Measurements from ENCODE around the gene BIK.

BIK gene

DNA sequence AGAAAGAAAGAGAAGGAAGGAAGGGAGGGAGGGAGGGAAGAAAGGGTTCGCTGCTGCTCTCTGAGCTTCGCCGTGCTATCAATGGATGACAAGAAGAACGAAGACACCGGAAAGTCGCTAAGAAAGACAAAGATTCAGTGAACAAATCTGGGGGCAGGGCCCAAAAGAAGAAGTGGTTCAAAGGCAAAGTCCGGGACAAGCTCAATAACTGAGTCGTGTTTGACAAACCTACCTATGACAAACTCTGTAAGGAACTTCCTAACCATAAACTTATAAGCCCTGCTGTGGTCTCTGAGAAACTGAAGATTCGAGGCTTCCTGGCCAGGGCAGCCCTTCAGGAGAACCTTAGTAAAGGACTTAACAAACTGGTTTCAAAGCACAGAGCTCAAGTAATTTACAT, 18.5 kb upstream of the BIK start:
- DNase-seq (ENCODE audit: low read depth), result peak; percentile 48
- TF ChIP-seq, protein P1, sequence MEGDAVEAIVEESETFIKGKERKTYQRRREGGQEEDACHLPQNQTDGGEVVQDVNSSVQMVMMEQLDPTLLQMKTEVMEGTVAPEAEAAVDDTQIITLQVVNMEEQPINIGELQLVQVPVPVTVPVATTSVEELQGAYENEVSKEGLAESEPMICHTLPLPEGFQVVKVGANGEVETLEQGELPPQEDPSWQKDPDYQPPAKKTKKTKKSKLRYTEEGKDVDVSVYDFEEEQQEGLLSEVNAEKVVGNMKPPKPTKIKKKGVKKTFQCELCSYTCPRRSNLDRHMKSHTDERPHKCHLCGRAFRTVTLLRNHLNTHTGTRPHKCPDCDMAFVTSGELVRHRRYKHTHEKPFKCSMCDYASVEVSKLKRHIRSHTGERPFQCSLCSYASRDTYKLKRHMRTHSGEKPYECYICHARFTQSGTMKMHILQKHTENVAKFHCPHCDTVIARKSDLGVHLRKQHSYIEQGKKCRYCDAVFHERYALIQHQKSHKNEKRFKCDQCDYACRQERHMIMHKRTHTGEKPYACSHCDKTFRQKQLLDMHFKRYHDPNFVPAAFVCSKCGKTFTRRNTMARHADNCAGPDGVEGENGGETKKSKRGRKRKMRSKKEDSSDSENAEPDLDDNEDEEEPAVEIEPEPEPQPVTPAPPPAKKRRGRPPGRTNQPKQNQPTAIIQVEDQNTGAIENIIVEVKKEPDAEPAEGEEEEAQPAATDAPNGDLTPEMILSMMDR (IDR thresholded peaks at IDR 0.05; ENCODE audit: insufficient read depth, low read depth, low read length, missing control alignments), result no peak

DNA sequence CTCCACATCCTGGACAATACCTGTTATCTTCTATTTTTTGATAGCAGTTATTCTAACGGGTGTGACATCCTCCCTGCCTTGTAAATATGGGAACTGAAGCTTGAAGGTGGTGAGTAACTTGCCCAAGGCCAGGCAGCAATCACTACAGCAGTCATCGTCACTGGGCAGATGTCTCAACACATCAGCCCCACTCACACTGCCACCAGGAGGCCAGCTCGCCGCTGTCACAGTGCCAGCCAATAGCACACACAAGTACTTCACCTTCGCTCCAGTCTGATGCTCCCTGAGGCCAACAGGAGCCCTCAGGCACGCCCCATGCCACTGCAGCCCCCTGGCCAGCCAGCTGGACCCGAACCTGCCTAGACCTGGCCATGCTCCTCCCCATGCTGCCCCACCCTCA, 16.5 kb upstream of the BIK start:
- DNase-seq (ENCODE audit: low read depth), result peak; percentile 93
- TF ChIP-seq, protein P1 (IDR thresholded peaks at IDR 0.05; ENCODE audit: insufficient read depth, low read depth, low read length, missing control alignments), result peak; percentile 46
- no peak overlapping the region for H3K4me3 ChIP-seq (ENCODE audit: low read length)

More for the DNA sequence above, 18.5 kb upstream of the BIK start:
- H3K4me3 ChIP-seq (ENCODE audit: low read length), result no peak overlapping the region

DNA sequence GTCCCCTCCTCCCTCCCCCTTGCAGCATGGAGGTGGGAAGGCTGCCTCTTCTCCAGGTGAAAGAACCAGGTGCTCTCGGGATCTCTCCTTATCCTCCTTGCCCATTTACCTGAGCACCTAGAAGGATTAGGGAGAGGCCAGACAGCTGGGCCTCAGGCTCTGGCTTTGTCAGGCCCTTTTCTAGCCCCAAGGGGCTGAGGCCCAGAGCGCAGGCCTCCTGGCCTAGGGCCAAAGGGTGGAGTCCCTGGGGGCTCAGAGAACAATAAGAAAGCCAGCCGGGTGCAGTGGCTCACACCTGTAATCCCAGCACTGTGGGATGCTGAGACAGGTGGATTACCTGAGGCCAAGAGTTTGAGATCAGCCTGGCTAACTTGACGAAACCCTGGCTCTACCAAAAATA, 16.0 kb upstream of the BIK start:
- TF ChIP-seq, protein P1 (IDR thresholded peaks at IDR 0.05; ENCODE audit: insufficient read depth, low read depth, low read length, missing control alignments), result no peak
- DNase-seq (ENCODE audit: low read depth), result no peak
- H3K4me3 ChIP-seq (ENCODE audit: low read length), result no peak overlapping the region

DNA sequence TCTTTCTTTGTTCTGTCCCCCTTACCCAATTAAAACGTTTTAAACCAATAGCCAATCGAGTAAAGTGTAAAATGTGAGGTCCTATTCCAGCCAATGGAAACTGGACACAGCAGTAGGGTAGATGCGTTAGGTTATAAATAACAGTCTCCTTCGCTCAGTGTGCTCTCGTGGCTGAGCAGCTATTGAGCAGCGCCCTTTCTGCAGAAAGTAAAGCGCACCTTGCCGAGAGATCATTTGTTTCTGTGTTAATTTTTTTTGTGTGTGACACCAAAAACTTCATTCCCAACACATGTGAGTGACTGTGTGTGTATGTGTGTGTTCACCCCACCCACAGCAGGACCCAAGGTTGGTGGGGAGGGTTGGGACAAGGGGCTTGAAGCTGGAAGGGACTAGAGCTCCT, 14.1 kb upstream of the BIK start:
- TF ChIP-seq, protein P1 (IDR thresholded peaks at IDR 0.05; ENCODE audit: insufficient read depth, low read depth, low read length, missing control alignments), result no peak
- DNase-seq (ENCODE audit: low read depth), result no peak
- H3K4me3 ChIP-seq (ENCODE audit: low read length), result no peak overlapping the region

DNA sequence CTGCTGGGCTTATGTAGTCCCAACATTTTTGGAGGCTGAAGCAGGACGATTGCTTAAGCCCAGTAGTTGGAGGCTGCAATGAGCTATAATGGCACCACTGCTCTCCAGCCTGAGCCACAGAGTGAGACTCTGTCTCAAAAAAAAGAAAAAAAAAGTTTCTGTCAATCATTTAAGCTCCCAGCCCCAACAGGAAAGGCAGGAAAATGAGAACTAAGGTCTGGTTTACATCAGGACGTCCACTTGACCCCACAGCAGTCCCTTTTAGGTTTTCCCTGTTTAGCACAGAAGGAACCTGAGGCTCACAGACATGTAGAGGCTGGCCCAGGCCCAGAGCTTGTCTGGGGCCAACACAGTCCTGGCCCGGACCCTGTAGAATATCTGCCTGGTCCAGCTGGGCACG, 12.2 kb upstream of the BIK start:
- TF ChIP-seq, protein P1 (IDR thresholded peaks at IDR 0.05; ENCODE audit: insufficient read depth, low read depth, low read length, missing control alignments), result no peak
- peak; percentile 37 for DNase-seq (ENCODE audit: low read depth)
- no peak overlapping the region for H3K4me3 ChIP-seq (ENCODE audit: low read length)

DNA sequence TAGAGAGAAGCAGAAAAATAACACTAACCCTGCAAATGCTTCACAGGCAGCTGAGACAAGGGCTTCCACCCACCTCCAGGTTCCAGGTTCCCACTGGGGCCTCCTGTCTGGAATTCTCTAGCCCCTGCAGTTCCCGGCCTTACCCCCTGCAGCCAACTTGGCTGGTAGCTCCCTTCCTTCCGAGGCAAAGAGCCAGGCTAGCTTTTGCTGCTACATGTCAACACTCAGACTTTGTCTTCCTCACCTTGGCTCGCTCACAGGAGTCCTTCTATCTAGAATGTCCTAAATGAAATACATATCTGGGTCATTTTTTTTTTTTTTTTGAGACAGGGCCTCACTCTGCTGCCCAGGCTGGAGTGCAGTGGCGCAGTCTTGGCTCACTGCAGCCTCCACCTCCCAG, 11.5 kb upstream of the BIK start:
- DNase-seq (ENCODE audit: low read depth), result no peak
- H3K4me3 ChIP-seq (ENCODE audit: low read length), result no peak overlapping the region
- TF ChIP-seq, protein P1 (IDR thresholded peaks at IDR 0.05; ENCODE audit: insufficient read depth, low read depth, low read length, missing control alignments), result no peak

DNA sequence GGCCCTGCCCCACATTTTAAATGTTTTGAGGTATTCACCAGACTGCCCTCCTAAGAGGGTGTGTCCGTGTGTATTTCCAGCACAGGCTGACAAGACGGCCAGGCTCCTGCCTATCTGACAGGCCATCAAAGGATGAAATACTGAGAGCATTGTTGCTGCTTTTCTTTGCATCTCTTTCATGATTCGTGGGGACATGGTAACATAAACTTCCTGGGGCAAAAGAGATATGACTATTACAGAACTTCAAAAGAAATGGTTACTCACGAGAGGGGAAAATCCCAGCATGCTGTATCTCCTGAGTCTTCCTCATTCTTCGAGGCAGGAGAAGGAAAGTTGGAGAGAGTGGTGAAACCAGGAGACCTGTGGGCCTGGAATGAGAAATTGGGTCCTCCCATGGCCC, 10.3 kb upstream of the BIK start:
- DNase-seq (ENCODE audit: low read depth), result peak; percentile 90
- TF ChIP-seq, protein P1 (IDR thresholded peaks at IDR 0.05; ENCODE audit: insufficient read depth, low read depth, low read length, missing control alignments), result no peak
- no peak overlapping the region for H3K4me3 ChIP-seq (ENCODE audit: low read length)

All from epithelial cell of esophagus (primary cell).